H1 (cell line): ENCODE results near the gene L3MBTL4.

ENCODE experiments used
- BCL11A ChIP-seq, 2 experiments: IDR thresholded peaks; one replicate each; pipeline ENCODE4 v1.6.1; 2011; ENCODE audit warnings: low read depth in 2 of 2, low read length in 2 of 2, mild to moderate bottlenecking in 2 of 2
- CTCF ChIP-seq, 3 experiments: IDR thresholded peaks; 1 replicate in 2 of 3; 2 replicates in 1 of 3; pipeline versions ENCODE4 v1.5.1 to v1.6.1; 2011; ENCODE audit warnings: low read length in 3 of 3, mild to moderate bottlenecking in 3 of 3, inconsistent platforms in 2 of 3, low read depth in 1 of 3, moderate library complexity in 1 of 3; ENCODE audit not compliant: insufficient read depth in 1 of 3; ENCODE audit errors: control extremely low read depth in 1 of 3
- FOSL1 ChIP-seq: IDR thresholded peaks from 2 replicates; pipeline ENCODE4 v1.6.1; 2011; ENCODE audit warnings: mild to moderate bottlenecking, low read depth, low read length, moderate library complexity; ENCODE audit not compliant: insufficient read depth
- HDAC6 ChIP-seq: IDR thresholded peaks from one replicate; pipeline ENCODE4 v1.7.1; 2012; ENCODE audit warnings: low read depth, mild to moderate bottlenecking, inconsistent platforms, low read length, moderate library complexity
- SRF ChIP-seq: IDR thresholded peaks from 2 replicates; pipeline ENCODE4 v1.6.1; 2011; ENCODE audit warnings: mild to moderate bottlenecking, low read depth, low read length, moderate library complexity

- TF ChIP-seq BCL11A (IDR thresholded peaks at IDR 0.05; ENCODE audit: low read depth in 2 of 2, low read length in 2 of 2) (no peak), SRF (no peak), HDAC6 (no peak), FOSL1 (no peak), CTCF (IDR thresholded peaks at IDR 0.05; ENCODE audit: control extremely low read depth in 1 of 3, insufficient read depth in 1 of 3, low read depth in 1 of 3, low read length in 3 of 3) (no peak)
These were observed 43.6 kb downstream of the L3MBTL4 start for GRCh38 chr18:6370886-6371635.
